PC-9 (cell line): ENCODE data around the gene CETN2. TPM values are rescaled to one million over a fixed set of nuclear protein-coding genes. Genes with fewer than 3 reads are reported as not detected.

Experiments
- BruUV-seq: library from RNA; stranded (reverse); fragments of 400-500 nt; replicated peaks from 2 replicates; lab custom pipeline; 2021; lab: Mats Ljungman, UMichigan
- CTCF ChIA-PET: fragments of 300-600 bp; sonication (Branson Sonifier 250); formaldehyde crosslinking; loops from one replicate; lab custom pipeline; 2022; ENCODE audit warnings: antibody characterized with exemption; lab: Charles Lee
- POLR2A ChIA-PET: fragments of 300-600 bp; sonication (Branson Sonifier 250); formaldehyde crosslinking; loops from one replicate; lab custom pipeline; 2022; ENCODE audit warnings: antibody characterized with exemption; ENCODE audit not compliant: unreplicated experiment; lab: Charles Lee
- DNase-seq, 2 experiments: peaks; one replicate each; pipeline versions ENCODE4 v3.0.0 to v3.0.0-alpha.2; 2015 to 2022; ENCODE audit warnings: mixed read lengths in 1 of 2
- H2AFZ ChIP-seq: fragments of 200-600 bp; sonication (generic); 2 replicates; pipeline ENCODE4 v1.8.1; 2017; ENCODE audit warnings: antibody characterized with exemption
- H3F3A ChIP-seq: fragments of 200-600 bp; sonication (generic); 2 replicates; pipeline ENCODE4 v1.8.1; 2017; ENCODE audit warnings: antibody characterized with exemption, mild to moderate bottlenecking, low read depth; ENCODE audit not compliant: insufficient read depth
- H3K27ac ChIP-seq: fragments of 200-600 bp; sonication (generic); 2 replicates; pipeline ENCODE4 v1.6.1; 2016; ENCODE audit warnings: mixed run types
- H3K27me3 ChIP-seq: fragments of 200-600 bp; sonication (generic); 2 replicates; pipeline ENCODE4 v1.6.1; 2016; ENCODE audit warnings: low read depth, mixed run types; ENCODE audit not compliant: insufficient read depth
- H3K36me3 ChIP-seq: fragments of 200-600 bp; sonication (generic); 2 replicates; pipeline ENCODE4 v1.6.1; 2016; ENCODE audit warnings: low read depth, mixed run types
- H3K4me1 ChIP-seq: fragments of 200-600 bp; sonication (generic); replicated peaks from 2 replicates; pipeline ENCODE4 v1.6.1; 2016; ENCODE audit warnings: mixed run types; ENCODE audit not compliant: insufficient read depth
- H3K4me2 ChIP-seq: fragments of 200-600 bp; sonication (generic); 2 replicates; pipeline ENCODE4 v1.6.1; 2017; ENCODE audit warnings: mixed run types
- H3K4me3 ChIP-seq: fragments of 200-600 bp; sonication (generic); 2 replicates; pipeline ENCODE4 v1.6.1; 2016; ENCODE audit warnings: mixed run types
- H3K79me2 ChIP-seq: fragments of 200-600 bp; sonication (generic); 2 replicates; pipeline ENCODE4 v1.6.1; 2017; ENCODE audit warnings: low read depth, mixed run types
- H3K9me2 ChIP-seq: fragments of 200-600 bp; sonication (generic); 2 replicates; pipeline ENCODE4 v1.8.1; 2017; ENCODE audit warnings: mild to moderate bottlenecking; ENCODE audit not compliant: insufficient read depth
- H3K9me3 ChIP-seq: fragments of 200-600 bp; sonication (generic); 2 replicates; pipeline ENCODE4 v1.8.1; 2016; ENCODE audit warnings: low read depth; ENCODE audit not compliant: insufficient read depth
- H4K20me1 ChIP-seq: fragments of 200-600 bp; sonication (generic); 2 replicates; pipeline ENCODE4 v1.8.1; 2017; ENCODE audit not compliant: insufficient read depth
- CTCF ChIP-seq: fragments of 200-600 bp; sonication (generic); conservative IDR thresholded peaks from 2 replicates; pipeline ENCODE4 v1.6.1; 2017; ENCODE audit warnings: mixed run types, antibody characterized with exemption, mild to moderate bottlenecking, moderate library complexity
- EZH2 ChIP-seq: fragments of 200-600 bp; sonication (generic); IDR thresholded peaks from 2 replicates; pipeline ENCODE4 v1.8.0; 2017; ENCODE audit warnings: antibody characterized with exemption, low read depth
- intact Hi-C: fragments of 100-400 bp; cut with micrococcal nuclease; formaldehyde crosslinking; loops from one replicate; pipeline ENCODE4 v1.10.0; 2022; ENCODE audit not compliant: unreplicated experiment
- total RNA-seq: library from RNA; stranded (reverse); gene quantifications from 2 replicates; pipeline ENCODE4 v1.2.3, GENCODE V29; 2021

CETN2 gene
- total RNA-seq, 1 experiment from 2014 or later: 78.6 TPM

DNA sequence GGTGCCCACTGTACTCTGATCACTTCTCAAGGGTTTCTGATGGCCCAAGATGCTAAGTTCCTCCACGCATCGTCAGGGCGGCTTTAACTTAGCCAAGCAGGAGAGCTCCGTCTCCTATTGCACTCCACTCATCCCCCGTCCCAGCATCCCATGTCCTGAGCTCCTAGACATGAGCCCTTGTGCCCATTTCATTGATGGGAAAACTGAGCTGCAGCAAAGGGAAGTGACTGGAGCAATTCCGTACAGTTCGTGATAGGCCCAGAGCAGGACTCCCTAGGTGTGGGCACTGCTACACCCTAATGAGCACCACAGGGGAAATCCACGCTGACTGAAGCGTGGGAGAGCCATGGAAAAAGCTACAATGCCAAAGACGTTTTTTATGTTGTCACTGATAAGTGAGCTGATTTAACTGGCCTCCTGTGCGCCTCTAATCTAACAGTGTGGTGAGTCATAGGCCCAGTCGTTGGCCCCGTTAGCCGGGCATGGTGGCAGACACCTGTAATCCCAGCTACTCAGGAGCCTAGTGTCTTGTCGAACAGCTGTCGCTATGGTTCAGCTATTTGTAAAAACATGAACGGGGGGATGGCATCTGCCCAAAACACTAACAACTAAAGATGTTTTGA is 15.2 kb upstream of the CETN2 start:
- Histone ChIP-seq H3K79me2 (peaks cover 54% of the 10 kb centered on the region), H2AFZ (no peak overlapping the region), H4K20me1 (peaks cover 38% of the 10 kb centered on the region), H3K4me1 (no peaks in the 10 kb centered on the region), H3K27ac (no peak overlapping the region), H3K27me3 (no peaks in the 10 kb centered on the region), H3F3A (no peaks in the 10 kb centered on the region), H3K36me3 (peaks cover 59% of the 10 kb centered on the region), H3K4me2 (no peak overlapping the region), H3K9me2 (no peaks in the 10 kb centered on the region), H3K4me3 (no peak overlapping the region), H3K9me3 (no peaks in the 10 kb centered on the region)
- intact Hi-C loops: no loop called here
- no TSS peak for BruUV-seq
- no peak for DNase-seq
- POLR2A ChIA-PET: no interaction called here
- TF ChIP-seq CTCF: no peak
- no peak for TF ChIP-seq EZH2
- CTCF ChIA-PET: no interaction called here

DNA sequence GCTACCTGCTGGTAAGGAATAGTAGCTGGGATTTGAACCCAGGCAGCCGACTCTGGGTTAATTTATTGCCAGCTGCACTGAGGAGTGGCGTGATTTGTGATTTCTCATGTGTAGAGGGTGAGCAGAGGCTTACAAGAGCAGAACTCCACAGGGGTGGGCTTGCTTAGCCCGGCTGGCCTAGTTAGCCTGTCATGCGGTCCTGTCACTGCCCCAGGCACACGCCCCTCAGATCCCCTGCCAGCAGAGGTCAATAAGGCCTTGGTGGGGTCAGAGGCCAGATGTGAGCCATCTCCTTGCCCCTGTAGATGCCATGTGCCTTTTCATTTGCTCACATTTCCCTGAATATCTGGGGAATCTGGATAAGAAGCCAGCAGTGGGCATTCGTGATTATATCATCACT is 13.7 kb upstream of the CETN2 start:
- intact Hi-C loops: no loop called here
- POLR2A ChIA-PET: no interaction called here
- Histone ChIP-seq H4K20me1 (peaks cover 46% of the 10 kb centered on the region), H3K27me3 (no peaks in the 10 kb centered on the region), H3K4me2 (no peak overlapping the region), H3F3A (no peaks in the 10 kb centered on the region), H3K79me2 (peaks cover 67% of the 10 kb centered on the region), H3K27ac (no peak overlapping the region), H3K9me3 (no peaks in the 10 kb centered on the region), H2AFZ (no peak overlapping the region), H3K9me2 (no peaks in the 10 kb centered on the region), H3K36me3 (peaks cover 47% of the 10 kb centered on the region), H3K4me3 (no peak overlapping the region), H3K4me1 (no peaks in the 10 kb centered on the region)
- CTCF ChIA-PET: no interaction called here
- BruUV-seq: no TSS peak
- TF ChIP-seq EZH2 (no peak), CTCF (no peak)
- DNase-seq: no peak

- no peak for DNase-seq
- H3K4me1 ChIP-seq: no peaks in the 10 kb centered on the region
- H3K4me3 ChIP-seq: no peak overlapping the region
- no peaks in the 10 kb centered on the region for H3K9me3 ChIP-seq
- intact Hi-C loops: no loop called here
- POLR2A ChIA-PET: no interaction called here
- TF ChIP-seq CTCF (no peak), EZH2 (no peak)
- no peak overlapping the region for H3K27ac ChIP-seq
- H2AFZ ChIP-seq: no peak overlapping the region
- peaks cover 46% of the 10 kb centered on the region for H4K20me1 ChIP-seq
- BruUV-seq: no TSS peak
- no peak overlapping the region for H3K4me2 ChIP-seq
- H3K79me2 ChIP-seq: peaks cover 70% of the 10 kb centered on the region
- no peaks in the 10 kb centered on the region for H3K9me2 ChIP-seq
- H3F3A ChIP-seq: no peaks in the 10 kb centered on the region
- H3K27me3 ChIP-seq: no peaks in the 10 kb centered on the region
- CTCF ChIA-PET: no interaction called here
- peaks cover 45% of the 10 kb centered on the region for H3K36me3 ChIP-seq
Observed at GRCh38 chrX:152843852-152844251, 13.3 kb upstream of the CETN2 start.
